ENCODE measurements around the gene MIPEP.

DNA sequence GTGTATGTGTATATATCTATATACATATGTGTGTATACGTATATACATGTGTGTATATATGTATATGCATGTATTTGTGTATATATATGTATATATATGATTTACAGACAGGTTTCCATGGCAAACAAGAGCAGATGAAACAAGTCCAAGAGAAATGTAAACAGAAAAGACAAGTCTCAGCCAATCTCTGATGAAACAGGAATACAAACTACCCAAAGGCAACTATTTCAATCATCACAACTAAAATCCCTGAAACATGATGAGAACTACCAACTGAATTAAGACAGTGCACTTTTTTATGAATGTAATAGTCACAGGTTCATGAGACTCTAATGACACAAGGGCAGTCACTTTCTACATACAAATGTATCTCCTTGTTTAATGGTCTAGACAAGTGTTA, 178.8 kb downstream of the MIPEP start:
- TF ChIP-seq POLR2A (IDR thresholded peaks at IDR 0.05), result no peak
- TF ChIP-seq, protein P1, sequence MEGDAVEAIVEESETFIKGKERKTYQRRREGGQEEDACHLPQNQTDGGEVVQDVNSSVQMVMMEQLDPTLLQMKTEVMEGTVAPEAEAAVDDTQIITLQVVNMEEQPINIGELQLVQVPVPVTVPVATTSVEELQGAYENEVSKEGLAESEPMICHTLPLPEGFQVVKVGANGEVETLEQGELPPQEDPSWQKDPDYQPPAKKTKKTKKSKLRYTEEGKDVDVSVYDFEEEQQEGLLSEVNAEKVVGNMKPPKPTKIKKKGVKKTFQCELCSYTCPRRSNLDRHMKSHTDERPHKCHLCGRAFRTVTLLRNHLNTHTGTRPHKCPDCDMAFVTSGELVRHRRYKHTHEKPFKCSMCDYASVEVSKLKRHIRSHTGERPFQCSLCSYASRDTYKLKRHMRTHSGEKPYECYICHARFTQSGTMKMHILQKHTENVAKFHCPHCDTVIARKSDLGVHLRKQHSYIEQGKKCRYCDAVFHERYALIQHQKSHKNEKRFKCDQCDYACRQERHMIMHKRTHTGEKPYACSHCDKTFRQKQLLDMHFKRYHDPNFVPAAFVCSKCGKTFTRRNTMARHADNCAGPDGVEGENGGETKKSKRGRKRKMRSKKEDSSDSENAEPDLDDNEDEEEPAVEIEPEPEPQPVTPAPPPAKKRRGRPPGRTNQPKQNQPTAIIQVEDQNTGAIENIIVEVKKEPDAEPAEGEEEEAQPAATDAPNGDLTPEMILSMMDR (IDR thresholded peaks at IDR 0.05), result no peak
